ENCODE data around the gene GLI1.
"Not testable (repeated sequence)": the region's sequence is repeated elsewhere in the genome, so short reads cannot be mapped to it uniquely, and the experiment has no call there.

Gene GLI1

GRCh38 chr12:57500213-57500612 is 40.6 kb downstream of the GLI1 start:
- no peak for DNase-seq (ENCODE audit: low read depth)
- H3K4me3 ChIP-seq (ENCODE audit: low read depth, low read length): no peak overlapping the region
- no peak for TF ChIP-seq CTCF (IDR thresholded peaks at IDR 0.05; ENCODE audit: insufficient read depth, low read depth, low read length, missing control alignments)

GRCh38 chr12:57502311-57502969 is 42.9 kb downstream of the GLI1 start:
- not testable (repeated sequence) for DNase-seq (ENCODE audit: low read depth); H3K4me3 ChIP-seq (ENCODE audit: low read depth, low read length)

GRCh38 chr12:57506541-57506940 is 47.0 kb downstream of the GLI1 start:
- not testable (repeated sequence) for DNase-seq (ENCODE audit: low read depth); H3K4me3 ChIP-seq (ENCODE audit: low read depth, low read length)

- not testable (repeated sequence) for DNase-seq (ENCODE audit: low read depth); H3K4me3 ChIP-seq (ENCODE audit: low read depth, low read length)
Observed at GRCh38 chr12:57507796-57508195, 48.2 kb downstream of the GLI1 start.

- no peak for TF ChIP-seq CTCF (IDR thresholded peaks at IDR 0.05; ENCODE audit: insufficient read depth, low read depth, low read length, missing control alignments)
- no peak for DNase-seq (ENCODE audit: low read depth)
- no peak overlapping the region for H3K4me3 ChIP-seq (ENCODE audit: low read depth, low read length)
Observed at GRCh38 chr12:57511161-57511560, 51.6 kb downstream of the GLI1 start.

- no peak overlapping the region for H3K4me3 ChIP-seq (ENCODE audit: low read depth, low read length)
- no peak for DNase-seq (ENCODE audit: low read depth)
- no peak for TF ChIP-seq CTCF (IDR thresholded peaks at IDR 0.05; ENCODE audit: insufficient read depth, low read depth, low read length, missing control alignments)
Observed at GRCh38 chr12:57511588-57512325, 52.2 kb downstream of the GLI1 start.

GRCh38 chr12:57512665-57513064 is 53.1 kb downstream of the GLI1 start:
- H3K4me3 ChIP-seq (ENCODE audit: low read depth, low read length): no peak overlapping the region
- DNase-seq (ENCODE audit: low read depth): no peak
- TF ChIP-seq CTCF (IDR thresholded peaks at IDR 0.05; ENCODE audit: insufficient read depth, low read depth, low read length, missing control alignments): no peak

- H3K4me3 ChIP-seq (ENCODE audit: low read depth, low read length): no peak overlapping the region
- DNase-seq (ENCODE audit: low read depth): no peak
- no peak for TF ChIP-seq CTCF (IDR thresholded peaks at IDR 0.05; ENCODE audit: insufficient read depth, low read depth, low read length, missing control alignments)
Observed at GRCh38 chr12:57513266-57513665, 53.7 kb downstream of the GLI1 start.

GRCh38 chr12:57513677-57514076 is 54.1 kb downstream of the GLI1 start:
- not testable (repeated sequence) for DNase-seq (ENCODE audit: low read depth); H3K4me3 ChIP-seq (ENCODE audit: low read depth, low read length)

GRCh38 chr12:57514246-57514645 is 54.7 kb downstream of the GLI1 start:
- DNase-seq (ENCODE audit: low read depth): not testable (repeated sequence)

More at GRCh38 chr12:57514246-57514645, 54.7 kb downstream of the GLI1 start:
- not testable (repeated sequence) for H3K4me3 ChIP-seq (ENCODE audit: low read depth, low read length)
